Erythroblast (primary cell): ENCODE results near the gene LONRF3.

Experiments used
- GATA1 ChIP-seq: IDR thresholded peaks from 2 replicates; pipeline ENCODE4 v1.6.1; 2011; ENCODE audit warnings: low read depth, mild to moderate bottlenecking, control low read depth, low read length, moderate library complexity
- POLR2A ChIP-seq: IDR thresholded peaks from 2 replicates; pipeline ENCODE4 v1.6.1; 2011; ENCODE audit warnings: mild to moderate bottlenecking, low read length

- TF ChIP-seq POLR2A (no peak), GATA1 (no peak)
Observed at GRCh38 chrX:118935352-118935751, 39.1 kb upstream of the LONRF3 start.
